A549 (cell line): ENCODE data around the gene ALDH1A3. TPM values are rescaled to one million over a fixed set of nuclear protein-coding genes. Genes with fewer than 3 reads are reported as not detected.
A peak's percentile ranks its signal among the peaks of the same experiment; 100 is the strongest.

Experiments used
- ATAC-seq, 2 experiments: fragments of 200-7000 bp in 1 of 2; fragments of >200 bp in 1 of 2; cut with Nextera tagmentation in 1 of 2; cut with Tn5 transposase in 1 of 2; 3 replicates each; pipeline versions ENCODE4 v1.8.0 to v1.9.1; 2018 to 2020; ENCODE audit warnings: mild to moderate bottlenecking in 1 of 2, moderate library complexity in 1 of 2
- CTCF ChIA-PET: fragments of 300-600 bp; sonication (Branson Sonifier 250); formaldehyde crosslinking; extraction: SDS; loops from one replicate; lab custom pipeline; 2021; ENCODE audit warnings: antibody characterized with exemption, inconsistent platforms; lab: Yijun Ruan, JAX
- POLR2A ChIA-PET: fragments of 350-600 bp; formaldehyde crosslinking; extraction: SDS; loops from one replicate; lab custom pipeline; 2021; ENCODE audit warnings: antibody characterized with exemption, inconsistent platforms; lab: Yijun Ruan, JAX
- DNase-seq, 2 experiments: peaks; one replicate each; pipeline versions ENCODE4 v3.0.0 to v3.0.0-alpha.2; 2011 to 2016; ENCODE audit warnings: low read depth in 1 of 2, low spot score in 1 of 2
- FAIRE-seq: peaks from 2 replicates; lab custom pipeline; 2011; peaks lifted over from hg19 to GRCh38; lab: Jason Lieb, UNC
- H3K27ac ChIP-seq, 2 experiments: fragments of >200 bp; sonication (Bioruptor Twin); formaldehyde crosslinking; 3 replicates each; pipeline ENCODE4 v1.5.1; 2016 to 2017
- H3K4me1 ChIP-seq: fragments of >200 bp; sonication (Bioruptor Twin); formaldehyde crosslinking; 3 replicates; pipeline ENCODE4 v1.6.1; 2016
- H3K4me2 ChIP-seq: fragments of >200 bp; sonication (Bioruptor Twin); formaldehyde crosslinking; 3 replicates; pipeline ENCODE4 v1.6.1; 2016
- H3K4me3 ChIP-seq: fragments of >200 bp; sonication (Bioruptor Twin); formaldehyde crosslinking; 3 replicates; pipeline ENCODE4 v1.5.1; 2016
- H3K9me3 ChIP-seq: fragments of >200 bp; sonication (Bioruptor Twin); formaldehyde crosslinking; 3 replicates; pipeline ENCODE4 v1.6.1; 2016
- ATOH8 ChIP-seq: fragments of 250-450 bp; sonication (Bioruptor Pico); IDR thresholded peaks from 2 replicates; pipeline ENCODE4 v1.5.0; 2020; ENCODE audit warnings: low read depth, mild to moderate bottlenecking, moderate library complexity
- BHLHE40 ChIP-seq: IDR thresholded peaks from 2 replicates; pipeline ENCODE4 v1.6.1; 2012; ENCODE audit warnings: low read depth, low read length, inconsistent platforms
- CBX8 ChIP-seq: fragments of 200-600 bp; sonication (generic); IDR thresholded peaks from 2 replicates; pipeline ENCODE4 v1.6.1; 2016
- CTCF ChIP-seq: fragments of >200 bp; sonication (Bioruptor Twin); formaldehyde crosslinking; IDR thresholded peaks from 3 replicates; pipeline ENCODE4 v1.5.1; 2016
- EHMT2 ChIP-seq: fragments of 200-600 bp; sonication (generic); IDR thresholded peaks from 2 replicates; pipeline ENCODE4 v1.6.1; 2016; ENCODE audit warnings: antibody characterized with exemption, low read depth, mild to moderate bottlenecking, moderate library complexity
- HES2 ChIP-seq: fragments of >200 bp; sonication (Bioruptor Twin); formaldehyde crosslinking; IDR thresholded peaks from 2 replicates; pipeline ENCODE4 v1.6.1; 2016
- HEYL ChIP-seq: fragments of 250-450 bp; sonication (Bioruptor Pico); IDR thresholded peaks from 2 replicates; pipeline ENCODE4 v1.8.0; 2021; ENCODE audit warnings: mild to moderate bottlenecking, moderate library complexity
- MAZ ChIP-seq: fragments of 150-350 bp; IDR thresholded peaks from 2 replicates; pipeline ENCODE4 v1.6.1; 2014; ENCODE audit warnings: antibody characterized with exemption, low read depth, low read length, borderline replicate concordance
- PHF8 ChIP-seq: fragments of 200-600 bp; sonication (generic); IDR thresholded peaks from 2 replicates; pipeline ENCODE4 v1.6.1; 2016; ENCODE audit warnings: low read depth, mild to moderate bottlenecking, antibody characterized with exemption, moderate library complexity, borderline replicate concordance
- RAD21 ChIP-seq, 2 experiments: fragments of >200 bp in 1 of 2; sonication (Bioruptor Twin) in 1 of 2; formaldehyde crosslinking in 1 of 2; IDR thresholded peaks in 1 of 2; conservative IDR thresholded peaks in 1 of 2; 2 replicates in 1 of 2; 3 replicates in 1 of 2; pipeline ENCODE4 v1.6.1; 2012 to 2018; ENCODE audit warnings: inconsistent platforms in 1 of 2
- RCOR1 ChIP-seq: fragments of 150-350 bp; IDR thresholded peaks from 2 replicates; pipeline ENCODE4 v1.6.1; 2014; ENCODE audit warnings: antibody characterized with exemption, low read length, low read depth
- SMC3 ChIP-seq: fragments of >200 bp; sonication (Bioruptor Twin); formaldehyde crosslinking; IDR thresholded peaks from 3 replicates; pipeline ENCODE4 v1.6.1; 2018; ENCODE audit warnings: inconsistent platforms
- TFCP2L1 ChIP-seq: fragments of 250-450 bp; sonication (Bioruptor Pico); IDR thresholded peaks from 2 replicates; pipeline ENCODE4 v1.5.0; 2021; ENCODE audit warnings: mild to moderate bottlenecking
- ZC3H11A ChIP-seq: fragments of 450-650 bp; IDR thresholded peaks from 2 replicates; pipeline ENCODE4 v1.6.1; 2014; ENCODE audit warnings: antibody characterized with exemption, mild to moderate bottlenecking
- WGBS: methylation state at CpG from one replicate; pipeline ENCODE4 v1.1.6; 2017; ENCODE audit errors: missing lambda C conversion rate; 5-methylcytosine and 5-hydroxymethylcytosine counted together
- polyA plus RNA-seq, 4 experiments: library from polyadenylated mRNA; depleted of rRNA in 3 of 4; stranded (reverse); fragments of >200 nt; fragmentation: RNase III in 1 of 4; extraction: RNeasy Plus Mini Kit Qiagen cat#74134 plus additional on column Dnase treatment in 1 of 4; gene quantifications; 2 replicates in 3 of 4; 3 replicates in 1 of 4; pipeline ENCODE4 v1.2.3, GENCODE V29; 2011 to 2017
- TF ChIP-seq, protein P1 (sequence below): fragments of >200 bp; sonication (Bioruptor Twin); formaldehyde crosslinking; IDR thresholded peaks from 3 replicates; pipeline ENCODE4 v1.6.1; 2016
- TF ChIP-seq, protein P2 (sequence below): fragments of 200-600 bp; sonication (generic); IDR thresholded peaks from 2 replicates; pipeline ENCODE4 v1.6.1; 2016; ENCODE audit warnings: antibody characterized with exemption, mild to moderate bottlenecking, moderate library complexity

ALDH1A3 gene
- polyA plus RNA-seq, 2 of the 4 experiments (the other 2 are of a cell fraction) = 11.5 to 11.9 TPM

GRCh38 chr15:100867433-100867832 is 12.2 kb upstream of the ALDH1A3 start:
- Histone ChIP-seq H3K4me3 (no peak overlapping the region), H3K9me3 (peaks cover 10% of the 10 kb centered on the region), H3K4me2 (no peak overlapping the region)
- CTCF ChIA-PET = interaction anchor here (0.7 to 6.3 kb wide), 8 partner anchors 9 to 240 kb away, joined by 3 to 117 read pairs (median 4); no protein-coding TSS in a partner anchor
- ATAC-seq (no peak), DNase-seq (no peak)
- TF ChIP-seq, protein P1, sequence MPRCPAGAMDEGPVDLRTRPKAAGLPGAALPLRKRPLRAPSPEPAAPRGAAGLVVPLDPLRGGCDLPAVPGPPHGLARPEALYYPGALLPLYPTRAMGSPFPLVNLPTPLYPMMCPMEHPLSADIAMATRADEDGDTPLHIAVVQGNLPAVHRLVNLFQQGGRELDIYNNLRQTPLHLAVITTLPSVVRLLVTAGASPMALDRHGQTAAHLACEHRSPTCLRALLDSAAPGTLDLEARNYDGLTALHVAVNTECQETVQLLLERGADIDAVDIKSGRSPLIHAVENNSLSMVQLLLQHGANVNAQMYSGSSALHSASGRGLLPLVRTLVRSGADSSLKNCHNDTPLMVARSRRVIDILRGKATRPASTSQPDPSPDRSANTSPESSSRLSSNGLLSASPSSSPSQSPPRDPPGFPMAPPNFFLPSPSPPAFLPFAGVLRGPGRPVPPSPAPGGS = no peak
- TF ChIP-seq PHF8 (no peak), ZC3H11A (no peak), MAZ (no peak), BHLHE40 (no peak), HES2 (no peak), TFCP2L1 (CRISPR knock-in tag) (no peak), ATOH8 (CRISPR knock-in tag) (no peak), CBX8 (no peak), RCOR1 (no peak), HEYL (CRISPR knock-in tag) (no peak), EHMT2 (no peak)
- TF ChIP-seq, protein P2, sequence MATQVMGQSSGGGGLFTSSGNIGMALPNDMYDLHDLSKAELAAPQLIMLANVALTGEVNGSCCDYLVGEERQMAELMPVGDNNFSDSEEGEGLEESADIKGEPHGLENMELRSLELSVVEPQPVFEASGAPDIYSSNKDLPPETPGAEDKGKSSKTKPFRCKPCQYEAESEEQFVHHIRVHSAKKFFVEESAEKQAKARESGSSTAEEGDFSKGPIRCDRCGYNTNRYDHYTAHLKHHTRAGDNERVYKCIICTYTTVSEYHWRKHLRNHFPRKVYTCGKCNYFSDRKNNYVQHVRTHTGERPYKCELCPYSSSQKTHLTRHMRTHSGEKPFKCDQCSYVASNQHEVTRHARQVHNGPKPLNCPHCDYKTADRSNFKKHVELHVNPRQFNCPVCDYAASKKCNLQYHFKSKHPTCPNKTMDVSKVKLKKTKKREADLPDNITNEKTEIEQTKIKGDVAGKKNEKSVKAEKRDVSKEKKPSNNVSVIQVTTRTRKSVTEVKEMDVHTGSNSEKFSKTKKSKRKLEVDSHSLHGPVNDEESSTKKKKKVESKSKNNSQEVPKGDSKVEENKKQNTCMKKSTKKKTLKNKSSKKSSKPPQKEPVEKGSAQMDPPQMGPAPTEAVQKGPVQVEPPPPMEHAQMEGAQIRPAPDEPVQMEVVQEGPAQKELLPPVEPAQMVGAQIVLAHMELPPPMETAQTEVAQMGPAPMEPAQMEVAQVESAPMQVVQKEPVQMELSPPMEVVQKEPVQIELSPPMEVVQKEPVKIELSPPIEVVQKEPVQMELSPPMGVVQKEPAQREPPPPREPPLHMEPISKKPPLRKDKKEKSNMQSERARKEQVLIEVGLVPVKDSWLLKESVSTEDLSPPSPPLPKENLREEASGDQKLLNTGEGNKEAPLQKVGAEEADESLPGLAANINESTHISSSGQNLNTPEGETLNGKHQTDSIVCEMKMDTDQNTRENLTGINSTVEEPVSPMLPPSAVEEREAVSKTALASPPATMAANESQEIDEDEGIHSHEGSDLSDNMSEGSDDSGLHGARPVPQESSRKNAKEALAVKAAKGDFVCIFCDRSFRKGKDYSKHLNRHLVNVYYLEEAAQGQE = no peak
- TF ChIP-seq, all 56 proteins: peak for 0
- 92% methylated on average over 3 of the region's 3 CpGs for WGBS
- POLR2A ChIA-PET = no interaction called here
- Histone ChIP-seq H3K27ac (peak overlapping the region in 1 of 2 experiments; percentile 70; a peak in 1 of 6 replicates), H3K4me1 (peaks cover 7% of the 10 kb centered on the region; the same call in 2 of the 3 replicates)
- FAIRE-seq = no peak

- H3K4me2 ChIP-seq = no peak overlapping the region
- no peak for TF ChIP-seq EHMT2
- TF ChIP-seq RAD21 (conservative IDR thresholded peaks at IDR 0.05 in 1 of 2, IDR thresholded peaks at IDR 0.05 in 1 of 2) = peak; percentile 15 to 70; a peak in 2 of 5 replicates
- TF ChIP-seq SMC3 = peak; percentile 33; the same call in 1 of the 3 replicates
- peak; percentile 28; the same call in 1 of the 3 replicates for TF ChIP-seq CTCF
- TF ChIP-seq, all 56 proteins: peak for 3
- DNase-seq (peak in 1 of 2 experiments; percentile 25), ATAC-seq (no peak), FAIRE-seq (no peak)
- Histone ChIP-seq H3K4me3 (no peak overlapping the region), H3K27ac (no peak overlapping the region), H3K4me1 (peaks cover 7% of the 10 kb centered on the region; the same call in 2 of the 3 replicates), H3K9me3 (peaks cover 10% of the 10 kb centered on the region)
- CTCF ChIA-PET = interaction anchor here (0.7 to 6.3 kb wide), 12 partner anchors 10 to 519 kb away, joined by 3 to 117 read pairs (median 4); no protein-coding TSS in a partner anchor
- POLR2A ChIA-PET = no interaction called here
- 65% methylated on average over 13 of the region's 13 CpGs for WGBS
Measured at GRCh38 chr15:100869151-100869999, 10.3 kb upstream of the ALDH1A3 start.
